HEK293 (cell line): Measurements from ENCODE around the gene NOC4L.

Source experiments
- CTCF ChIP-seq: fragments of 450-650 bp; formaldehyde crosslinking; IDR thresholded peaks from 2 replicates; pipeline ENCODE4 v1.5.1; 2016; ENCODE audit warnings: missing biosample characterization, missing genetic modification characterization
- HOXA7 ChIP-seq: sonication (generic); formaldehyde crosslinking; IDR thresholded peaks from 2 replicates; pipeline ENCODE4 v1.8.1; 2022; ENCODE audit warnings: missing genetic modification reagents, borderline replicate concordance
- YY1 ChIP-seq: fragments of 450-650 bp; formaldehyde crosslinking; IDR thresholded peaks from 2 replicates; pipeline ENCODE4 v1.5.1; 2018; ENCODE audit warnings: missing biosample characterization, missing genetic modification characterization
- ZFP37 ChIP-seq: fragments of 450-650 bp; formaldehyde crosslinking; IDR thresholded peaks from 2 replicates; pipeline ENCODE4 v1.5.1; 2016; ENCODE audit warnings: missing biosample characterization, missing genetic modification characterization
- ZNF138 ChIP-seq: fragments of 450-650 bp; formaldehyde crosslinking; IDR thresholded peaks from 2 replicates; pipeline ENCODE4 v1.5.1; 2016; ENCODE audit warnings: missing biosample characterization, missing genetic modification characterization, borderline replicate concordance
- ZNF335 ChIP-seq: fragments of 450-650 bp; formaldehyde crosslinking; conservative IDR thresholded peaks from 2 replicates; pipeline ENCODE4 v1.5.1; 2016; ENCODE audit warnings: missing biosample characterization, missing genetic modification characterization
- ZNF341 ChIP-seq: fragments of 450-650 bp; formaldehyde crosslinking; IDR thresholded peaks from 2 replicates; pipeline ENCODE4; 2016; ENCODE audit warnings: low read depth, missing biosample characterization, missing genetic modification characterization
- ZNF394 ChIP-seq: fragments of 450-650 bp; formaldehyde crosslinking; IDR thresholded peaks from 2 replicates; pipeline ENCODE4 v1.5.1; 2016; ENCODE audit warnings: missing biosample characterization, missing genetic modification characterization, mild to moderate bottlenecking, moderate library complexity, borderline replicate concordance
- ZNF707 ChIP-seq: fragments of 450-650 bp; formaldehyde crosslinking; IDR thresholded peaks from 2 replicates; pipeline ENCODE4 v1.5.1; 2016; ENCODE audit warnings: missing biosample characterization, missing genetic modification characterization

- TF ChIP-seq ZNF341 (tag by site-specific recombination) (no peak), YY1 (tag by site-specific recombination) (no peak), ZNF707 (no peak), ZNF138 (tag by site-specific recombination) (no peak), ZFP37 (no peak), ZNF335 (tag by site-specific recombination) (no peak), HOXA7 (CRISPR knock-in tag) (no peak), CTCF (tag by site-specific recombination) (no peak), ZNF394 (no peak)
Observed at GRCh38 chr12:132200800-132201199, 56.5 kb downstream of the NOC4L start.
